Activated T-helper 1 cell treated with Interleukin-2 at 50 U/mL for 16 hours (primary cell): ENCODE results near the gene TGFBR2.

Experiments
- DNase-seq: peaks from one replicate; pipeline ENCODE4 v3.0.0-alpha.2; 2020; ENCODE audit warnings: low read depth

Gene TGFBR2

DNA sequence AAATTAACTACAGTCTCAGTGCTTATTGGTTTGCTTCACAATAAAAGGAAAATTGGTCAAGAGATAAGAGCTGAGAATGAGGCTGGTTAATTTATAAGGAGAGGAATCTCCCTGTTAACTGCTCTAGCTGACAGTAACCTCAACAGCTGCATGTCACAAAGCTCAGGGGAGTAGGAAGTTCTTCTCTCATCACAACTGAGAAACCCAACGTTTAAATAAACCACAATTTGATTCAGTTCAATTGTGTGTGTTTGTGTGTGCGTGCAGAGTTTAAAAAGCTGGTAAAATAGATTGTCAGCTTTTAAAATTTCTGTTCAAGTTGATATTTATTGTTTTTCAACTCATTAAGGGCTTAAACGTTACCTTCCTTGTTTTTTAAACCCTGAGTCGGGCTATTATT lies 3.5 kb upstream of the TGFBR2 start:
- no peak for DNase-seq

DNA sequence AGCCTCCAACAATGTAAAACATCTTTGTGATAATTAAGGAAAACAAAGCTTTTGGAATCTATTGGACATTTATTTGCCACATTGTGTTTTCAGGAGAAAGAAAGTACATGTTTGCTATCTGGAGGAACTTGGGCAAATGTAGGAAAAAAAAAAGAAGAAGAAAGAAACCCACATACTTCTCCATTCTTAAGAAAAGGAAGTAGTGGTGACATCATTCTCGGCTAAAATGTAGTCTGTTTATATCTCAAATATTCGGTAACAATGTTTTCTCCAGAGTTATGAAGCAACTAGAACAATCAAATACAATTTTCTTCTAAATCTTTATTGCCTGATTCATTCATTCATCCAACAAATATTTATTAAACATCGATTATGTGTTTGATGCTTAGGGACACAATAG lies 2.3 kb upstream of the TGFBR2 start:
- no peak for DNase-seq

DNA sequence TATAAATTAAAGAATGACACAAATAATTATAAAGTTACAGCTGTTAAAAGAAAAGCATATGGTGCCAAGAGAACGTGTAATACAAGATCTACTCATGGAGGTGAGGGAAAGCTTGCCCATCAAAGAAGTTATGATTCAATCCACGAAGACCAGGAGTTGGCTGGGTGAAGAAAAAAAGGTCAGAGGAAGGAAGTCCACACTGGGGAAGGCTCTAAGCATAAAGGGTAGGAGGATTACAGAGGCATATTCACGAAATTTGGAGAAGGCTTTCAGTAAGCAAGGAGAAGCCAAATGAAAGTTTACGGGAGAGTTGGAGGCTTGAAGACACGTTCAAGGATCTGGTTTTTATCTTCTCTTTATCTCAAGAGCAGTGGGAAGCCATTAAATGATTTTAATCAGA lies 1.8 kb upstream of the TGFBR2 start:
- no peak for DNase-seq

DNA sequence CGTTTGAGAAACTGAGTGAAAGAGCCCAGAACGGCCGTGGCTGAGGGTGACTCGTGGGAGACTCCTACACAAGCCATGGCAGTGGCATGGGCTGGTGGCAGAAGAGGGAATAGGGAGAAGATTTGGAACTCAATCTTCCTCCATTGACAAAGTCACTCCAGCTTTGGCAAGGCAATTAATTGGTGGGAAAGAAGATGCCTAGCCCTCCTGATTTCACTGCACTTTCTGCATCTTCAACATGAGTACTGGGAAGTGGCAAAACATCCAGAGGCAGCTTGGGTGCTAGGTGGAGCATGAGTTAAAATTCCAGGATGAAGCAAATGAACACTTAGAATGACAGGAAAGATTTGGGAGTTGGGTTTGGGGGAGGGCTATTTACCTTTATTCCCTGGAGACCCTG lies 1.4 kb upstream of the TGFBR2 start:
- DNase-seq, result no peak

DNA sequence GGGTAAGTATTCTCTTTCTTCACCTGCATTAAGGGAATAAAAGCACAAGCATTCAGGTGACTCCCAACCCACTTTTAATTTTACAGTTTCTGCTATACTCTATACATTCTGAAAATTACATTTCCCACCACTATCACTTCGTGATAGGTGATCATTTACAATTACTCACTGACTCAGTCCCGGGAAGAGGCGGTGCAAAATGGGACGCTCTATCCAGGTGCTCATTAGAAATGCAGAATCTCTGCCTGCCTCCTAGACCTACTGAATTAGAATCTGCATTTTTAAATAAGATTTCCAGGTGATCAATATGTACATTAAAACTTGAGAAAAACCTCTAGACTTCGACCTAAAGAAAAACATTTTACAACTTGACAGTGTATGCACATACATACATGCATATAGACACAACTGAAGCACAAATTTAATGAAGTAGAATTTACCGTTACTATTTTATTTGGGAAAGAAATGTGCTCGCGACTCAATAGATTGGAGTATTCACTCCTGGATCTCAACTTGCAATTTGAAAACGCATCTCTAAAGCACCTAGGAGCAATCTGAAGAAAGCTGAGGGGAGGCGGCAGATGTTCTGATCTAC lies 598 bp upstream of the TGFBR2 start:
- DNase-seq, result no peak

DNA sequence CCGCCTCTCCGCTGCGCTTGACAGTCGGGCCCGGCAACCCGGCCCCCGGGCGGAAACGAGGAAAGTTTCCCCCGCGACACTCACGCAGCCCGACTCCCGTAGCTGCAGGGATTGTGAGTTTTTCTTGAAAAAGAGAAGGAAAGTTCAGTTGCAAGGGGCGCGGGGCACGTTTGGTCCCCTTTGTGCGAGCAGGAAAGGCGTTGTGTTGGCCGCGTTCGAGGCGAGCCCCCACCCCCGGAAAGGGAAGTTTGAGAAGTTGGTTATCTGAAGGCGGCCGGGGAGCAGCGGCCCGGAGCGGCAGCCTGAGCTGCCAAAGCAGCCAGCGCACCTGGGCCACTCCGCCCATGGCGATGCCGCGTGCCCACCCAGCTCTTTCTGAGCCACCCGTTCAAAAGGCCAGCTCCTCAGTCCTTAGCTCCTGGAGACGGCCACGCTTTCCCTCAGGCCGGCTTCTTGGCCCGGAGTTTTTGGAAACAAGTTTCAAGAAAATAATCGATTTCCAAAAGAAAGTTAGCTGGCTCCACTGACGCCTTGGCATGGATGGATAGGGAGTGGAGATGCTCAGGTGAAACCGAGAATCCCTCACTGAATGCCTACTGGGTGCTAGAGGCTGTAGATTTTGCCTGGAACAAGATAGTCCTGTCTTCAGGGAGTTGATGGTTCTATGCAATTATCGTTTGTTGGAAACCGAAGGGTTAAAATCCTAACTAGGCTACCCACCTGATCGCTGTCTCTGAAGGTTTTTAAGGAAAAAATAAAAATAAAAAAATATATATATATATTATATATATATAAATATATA lies 832 bp downstream of the TGFBR2 start:
- DNase-seq, result peak; percentile 49

DNA sequence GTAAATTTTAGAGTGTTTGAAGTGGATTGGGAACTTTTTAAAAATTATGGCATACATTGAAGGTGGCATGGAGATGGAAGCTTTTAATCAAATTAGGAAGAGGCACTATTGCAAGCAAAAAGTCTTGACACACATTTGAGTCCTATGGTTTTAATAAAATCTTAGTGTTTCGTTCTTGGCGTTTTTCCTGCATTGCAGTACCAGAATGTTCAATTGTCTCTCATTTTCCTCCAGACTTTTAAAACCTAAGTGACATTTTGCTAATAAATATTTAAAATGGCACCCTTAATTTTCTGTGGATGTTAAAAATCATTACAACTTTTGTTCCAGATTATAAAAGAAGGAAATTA lies 2.2 kb downstream of the TGFBR2 start:
- no peak for DNase-seq

DNA sequence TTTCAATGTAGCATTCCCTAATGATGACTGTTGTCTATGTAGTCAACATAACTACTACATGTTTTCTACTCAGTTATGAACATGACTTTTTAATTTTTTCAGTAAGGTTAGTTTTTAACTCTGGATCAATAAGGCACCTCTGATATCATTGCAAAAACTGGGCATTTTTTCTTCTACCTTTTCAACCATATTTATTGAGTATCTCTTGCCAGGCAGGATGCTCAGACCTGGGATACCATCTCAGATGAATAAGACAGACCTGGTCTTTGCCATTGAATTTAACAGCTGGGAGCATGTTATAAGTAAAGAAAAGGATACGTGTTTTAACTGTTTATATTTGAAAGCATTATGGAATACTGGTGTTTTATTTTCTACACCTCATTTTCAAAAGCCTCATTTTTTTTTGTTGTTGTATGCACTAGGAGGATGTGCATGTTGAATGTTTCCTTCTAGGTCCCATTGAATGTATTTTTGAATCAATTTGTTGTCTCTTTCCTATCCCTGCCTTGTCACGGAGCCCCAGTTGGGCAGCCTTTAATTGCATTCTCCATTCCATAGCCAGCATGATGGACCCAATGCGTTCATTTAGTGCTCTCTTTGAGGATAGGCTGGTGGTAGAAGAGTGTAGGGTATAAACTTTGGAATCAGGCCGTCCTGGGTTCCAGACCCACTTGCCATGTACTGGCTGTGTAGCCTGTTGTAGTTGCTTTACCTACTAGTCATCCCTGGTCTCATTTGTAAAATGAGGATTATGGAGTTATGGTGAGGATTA lies 3.7 kb downstream of the TGFBR2 start:
- no peak for DNase-seq

DNA sequence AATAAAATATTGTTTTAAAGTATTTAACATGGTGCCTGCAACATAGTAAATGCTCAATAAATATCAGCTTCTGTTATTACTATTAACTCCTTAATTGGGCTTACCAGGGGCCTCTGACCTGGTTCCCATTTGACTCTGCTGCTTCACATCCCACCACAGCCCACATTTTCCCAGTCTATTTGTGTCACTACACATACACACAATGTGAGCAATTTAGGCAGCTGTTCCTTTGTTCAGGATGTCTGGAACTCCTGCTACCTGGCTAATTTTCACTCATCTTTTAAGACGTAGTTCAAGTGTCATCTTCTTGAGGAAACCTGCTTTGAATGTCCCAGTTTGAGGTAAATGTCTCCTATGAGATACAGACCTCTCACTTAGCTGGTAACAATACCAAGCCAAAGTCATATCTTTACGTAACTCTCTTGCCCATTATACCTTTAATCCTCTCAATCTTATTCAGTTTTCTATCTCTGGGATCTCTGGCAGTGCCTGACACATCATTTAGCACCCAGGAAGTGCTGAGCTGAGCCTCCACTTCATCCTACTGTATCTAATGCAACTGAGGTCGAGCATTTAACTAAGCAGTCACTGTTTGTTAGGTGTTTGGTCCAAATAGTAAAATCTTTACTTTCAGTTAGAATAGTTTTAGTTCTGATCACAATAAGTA lies 4.4 kb downstream of the TGFBR2 start:
- no peak for DNase-seq

DNA sequence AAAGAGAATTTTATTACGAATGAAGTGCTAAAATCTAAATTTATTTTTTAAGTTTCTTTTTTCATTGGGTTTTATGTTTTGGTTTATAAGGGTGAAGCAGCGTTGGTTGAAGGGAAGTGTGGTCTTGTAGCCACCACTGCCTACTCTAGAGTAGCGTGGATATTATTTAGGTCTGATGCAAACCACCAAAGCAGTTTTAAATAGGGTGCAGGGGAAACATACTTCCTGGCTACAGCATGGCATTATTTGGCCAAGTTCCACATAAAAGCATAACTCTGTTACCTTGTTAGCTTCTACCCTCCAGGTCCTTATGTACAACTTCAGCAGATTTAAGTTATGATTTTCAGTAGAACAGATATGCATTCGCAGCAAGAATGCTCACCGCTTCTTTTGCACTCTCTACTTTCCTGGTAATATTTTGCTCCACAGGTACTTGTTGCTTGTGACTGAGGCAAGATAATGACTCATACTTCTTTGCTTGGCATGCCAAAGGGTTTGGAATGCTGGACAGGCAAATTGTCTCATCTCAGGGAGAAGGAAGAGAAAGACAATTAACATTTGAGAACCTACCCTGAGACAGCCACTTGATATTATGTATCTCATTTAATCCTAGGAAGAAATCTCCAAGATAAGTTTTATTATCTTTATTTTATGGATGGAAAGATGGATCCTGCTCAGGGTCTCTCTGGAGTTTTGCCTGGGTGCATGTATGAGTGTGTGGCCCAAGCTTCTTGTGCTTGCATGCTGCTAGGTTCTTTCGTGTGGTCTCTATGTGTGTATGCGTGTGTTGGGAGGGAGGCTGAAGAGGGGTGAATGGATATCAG lies 5.4 kb downstream of the TGFBR2 start:
- no peak for DNase-seq

DNA sequence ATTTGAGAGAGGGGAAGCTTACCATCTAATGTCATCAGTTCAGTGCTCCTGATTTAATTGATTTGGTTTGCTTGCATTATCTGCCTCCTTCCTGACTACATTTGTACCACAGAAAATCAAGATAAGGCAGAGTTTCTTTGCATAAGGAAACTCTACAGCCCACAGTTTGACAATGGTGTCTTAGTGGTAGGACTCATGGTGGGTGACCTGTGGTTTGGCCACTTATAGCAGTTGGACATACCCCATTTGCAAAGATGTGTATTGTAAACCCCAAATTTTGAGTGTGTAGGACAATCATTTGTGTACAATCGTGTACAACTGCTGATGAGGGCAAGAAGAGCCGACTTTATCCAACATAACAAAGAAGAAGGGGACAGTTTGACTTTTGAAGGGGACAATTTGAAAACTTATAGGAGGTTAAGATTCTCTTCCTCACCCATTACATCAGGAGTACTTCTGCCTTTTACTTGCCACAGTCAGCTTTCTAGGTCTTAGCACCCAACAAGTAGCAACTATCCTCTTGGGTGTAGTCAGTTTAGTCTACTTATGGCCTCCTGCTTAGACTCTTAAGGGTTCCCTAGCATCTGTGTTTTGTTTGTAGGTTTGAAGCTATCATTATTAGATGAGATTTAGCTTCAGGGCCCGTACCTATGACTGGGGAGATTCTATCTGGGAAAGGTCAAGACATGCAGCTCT lies 6.2 kb downstream of the TGFBR2 start:
- DNase-seq, result no peak

DNA sequence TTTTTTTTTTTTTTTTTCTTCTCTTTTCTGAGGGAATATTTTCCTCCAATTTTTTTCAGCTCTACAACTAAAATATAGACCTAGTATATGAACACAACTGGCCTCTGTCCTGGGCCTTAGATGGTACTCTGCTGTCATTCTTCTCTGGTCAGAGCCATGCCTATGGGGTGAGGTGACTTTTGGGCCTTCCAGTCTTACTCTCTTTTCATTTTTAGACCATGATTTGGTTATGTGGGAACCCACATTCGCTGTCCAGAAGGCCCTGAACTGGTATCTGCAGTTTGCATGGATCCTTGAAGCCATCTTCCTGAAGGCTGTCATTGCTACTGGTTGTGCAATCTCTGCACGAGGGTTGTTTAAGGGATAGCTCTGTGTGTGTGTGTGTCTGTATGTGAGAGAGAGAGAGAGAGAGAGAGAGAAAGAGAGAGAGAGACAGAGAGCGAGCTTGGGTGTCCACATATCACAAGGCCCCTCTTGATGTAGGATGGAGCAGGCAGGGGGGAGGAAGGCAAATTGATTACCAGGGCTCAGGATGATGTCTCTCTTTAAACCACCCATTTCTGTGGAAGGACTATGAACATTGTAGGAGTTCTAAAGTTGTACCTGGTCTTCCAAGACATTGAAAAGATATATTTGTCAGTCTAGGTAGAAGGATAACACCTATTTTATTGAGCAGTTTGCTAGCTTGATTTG lies 6.9 kb downstream of the TGFBR2 start:
- DNase-seq, result no peak

DNA sequence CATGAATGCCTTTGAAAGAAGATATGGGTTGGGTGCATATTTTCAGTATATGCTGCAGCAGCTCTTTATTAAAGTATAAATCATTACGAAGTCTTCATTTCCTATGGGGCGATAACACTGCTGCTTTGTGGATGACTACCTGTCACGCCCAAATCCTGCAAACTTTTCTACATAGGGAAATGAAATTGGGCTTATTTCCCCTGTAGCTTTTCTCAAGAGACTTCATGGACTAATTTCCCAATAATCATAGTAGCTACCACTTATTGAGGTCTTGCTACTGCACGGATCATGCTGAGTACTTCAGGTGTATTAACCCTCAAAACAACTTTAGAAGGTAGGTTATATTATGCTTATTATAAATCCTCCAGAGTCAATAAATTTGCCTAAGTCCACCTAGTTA lies 8.0 kb downstream of the TGFBR2 start:
- no peak for DNase-seq

DNA sequence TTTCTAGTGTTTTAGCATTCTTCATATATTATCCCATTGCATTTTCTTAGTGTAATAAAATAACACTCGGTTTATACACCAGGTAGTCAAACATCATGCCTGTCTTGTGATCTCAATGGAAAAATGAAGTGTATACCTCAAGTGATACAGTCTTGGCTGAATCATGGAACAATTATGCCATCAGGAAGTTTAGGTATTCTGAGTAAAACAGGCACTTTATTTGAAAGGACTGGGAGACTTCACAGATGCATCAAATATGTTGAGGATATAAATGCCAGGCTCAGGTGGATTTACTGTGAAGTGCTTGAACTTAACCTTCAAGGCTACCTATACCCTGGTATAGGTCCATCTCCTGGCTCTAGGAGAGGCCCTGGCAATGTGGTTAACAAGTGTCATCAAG lies 8.5 kb downstream of the TGFBR2 start:
- no peak for DNase-seq

DNA sequence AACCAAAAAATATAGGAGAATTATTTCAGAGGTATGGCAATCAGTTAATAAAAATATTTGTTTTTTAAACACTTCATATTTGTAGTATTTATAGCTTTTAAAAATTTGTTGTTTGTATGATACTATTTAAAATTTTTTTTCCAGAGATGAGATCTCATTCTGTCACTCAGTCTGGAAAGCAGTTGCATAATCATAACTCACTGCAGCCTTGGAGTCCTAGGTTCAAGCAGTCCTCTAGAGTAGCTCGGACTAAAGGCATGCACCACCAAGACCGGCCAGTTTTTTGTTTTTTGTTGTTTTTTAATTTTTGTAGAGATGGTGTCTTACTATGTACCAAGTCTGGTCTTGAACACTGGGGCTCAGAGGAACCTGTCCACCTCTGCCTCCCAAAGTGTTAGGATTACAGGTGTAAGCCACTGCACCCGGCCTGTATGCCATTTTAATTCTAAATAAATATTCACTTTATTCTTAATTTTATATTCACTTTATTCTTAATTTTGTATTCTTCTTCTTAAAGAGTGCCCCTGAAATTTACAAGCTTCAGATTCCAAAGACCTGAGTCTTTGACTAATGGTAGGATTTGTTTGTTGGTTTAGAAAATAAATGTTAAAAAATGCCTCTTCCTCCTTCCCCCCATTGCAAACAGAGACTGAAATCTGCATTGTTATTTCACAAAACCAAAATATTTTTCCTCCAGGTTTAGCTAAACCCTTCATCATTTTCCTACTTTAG lies 9.4 kb downstream of the TGFBR2 start:
- no peak for DNase-seq

DNA sequence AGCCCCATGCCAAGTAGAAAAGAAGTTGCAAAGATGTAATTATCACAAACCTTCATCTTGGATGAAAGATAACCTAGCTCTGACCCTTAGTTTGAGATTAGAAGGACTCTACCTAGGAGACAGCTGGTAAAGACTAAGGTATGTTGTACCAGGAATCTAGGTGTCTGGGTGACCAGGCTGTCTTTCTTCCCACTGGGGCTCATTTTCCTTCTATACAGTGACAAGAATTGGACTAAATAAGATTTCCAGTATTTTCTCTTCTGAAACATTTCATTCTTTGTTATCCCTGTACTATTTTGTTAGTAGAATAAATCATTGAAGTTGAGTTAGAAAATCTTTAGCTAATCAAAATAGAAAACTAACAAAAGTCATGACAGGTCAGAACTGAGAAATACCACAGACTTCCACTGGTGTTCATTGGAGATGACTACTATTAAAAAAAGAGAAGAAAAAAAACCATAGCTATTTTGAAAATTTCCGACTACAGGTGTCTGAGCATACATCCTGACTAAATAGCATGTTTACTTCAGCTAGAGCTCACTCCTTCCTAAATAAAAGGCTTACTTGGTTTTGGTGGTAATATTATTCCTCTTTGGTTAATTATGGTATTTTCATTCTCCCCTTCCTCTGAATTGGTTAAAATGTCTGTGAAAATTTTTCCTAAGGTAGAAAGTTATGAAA lies 10.1 kb downstream of the TGFBR2 start:
- DNase-seq, result no peak

DNA sequence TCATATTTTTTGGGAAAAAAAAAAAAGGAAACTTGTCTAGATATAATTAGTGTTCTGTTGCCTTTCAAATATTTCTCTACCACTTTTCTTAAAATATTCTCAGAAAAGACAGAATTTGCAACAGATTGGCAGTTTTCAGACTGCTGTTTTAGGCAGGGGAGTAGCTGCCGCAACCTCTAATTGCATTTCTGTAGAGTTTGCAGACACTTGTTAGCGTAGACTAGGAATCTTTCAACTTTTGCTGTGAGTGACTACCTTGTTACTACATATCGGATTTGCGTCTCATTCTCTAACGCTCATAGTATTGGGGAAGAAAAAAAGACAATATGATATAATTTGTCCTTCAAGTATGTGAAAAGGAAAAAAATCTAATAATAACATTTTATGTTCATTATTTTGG lies 10.7 kb downstream of the TGFBR2 start:
- DNase-seq, result no peak

DNA sequence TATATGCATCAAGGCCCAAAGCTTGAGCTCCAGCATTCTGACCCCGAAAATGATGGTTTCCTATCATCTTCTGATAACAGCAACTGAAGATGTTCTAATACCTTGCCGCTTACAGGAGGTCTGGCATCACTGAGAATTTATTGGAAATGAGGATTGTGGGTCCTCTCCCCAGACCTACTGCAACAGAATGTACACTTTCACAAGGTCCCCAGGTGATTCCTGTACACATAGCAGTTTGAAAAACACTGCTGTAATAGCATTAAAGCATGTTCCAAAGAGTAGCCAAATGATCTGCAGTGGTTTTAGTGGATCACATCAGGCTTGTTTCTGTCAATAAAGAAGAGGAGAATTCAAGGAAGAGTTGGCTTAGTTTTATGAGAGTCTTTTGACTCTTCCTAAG lies 11.3 kb downstream of the TGFBR2 start:
- DNase-seq, result no peak

DNA sequence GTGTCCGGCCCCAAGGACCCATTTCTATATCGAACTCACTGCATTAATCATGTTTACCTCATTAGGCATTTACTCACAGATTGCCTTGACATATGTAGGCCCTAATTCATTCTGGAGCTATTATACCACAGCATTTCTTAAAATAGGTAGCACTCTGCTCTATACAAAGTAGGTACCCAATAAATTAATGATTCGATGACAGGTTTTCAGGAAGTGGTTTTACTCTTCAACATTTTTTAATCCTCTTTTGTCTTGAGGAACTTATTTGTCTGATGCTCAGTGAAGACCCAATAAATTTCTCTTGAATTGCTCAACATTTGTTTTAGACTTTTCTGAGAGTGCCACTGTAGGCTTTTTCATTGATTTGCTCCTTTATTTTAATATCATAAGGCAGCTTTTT lies 12.1 kb downstream of the TGFBR2 start:
- DNase-seq, result no peak
